Endothelial cell of umbilical vein (primary cell): ENCODE results near the gene NMU. TPM values are rescaled to one million over a fixed set of nuclear protein-coding genes. Genes with fewer than 3 reads are reported as not detected.
"Not testable (repeated sequence)": the region's sequence is repeated elsewhere in the genome, so short reads cannot be mapped to it uniquely, and the experiment has no call there.

Source experiments
- BruUV-seq: library from RNA; stranded (reverse); fragments of 400-500 nt; replicated peaks from 2 replicates; lab custom pipeline; 2021; lab: Mats Ljungman, UMichigan
- CTCF ChIA-PET: fragments of 300-600, 350-600 bp; sonication (Branson Sonifier 250); formaldehyde crosslinking; loops from one replicate; lab custom pipeline; 2021; ENCODE audit warnings: antibody characterized with exemption, inconsistent platforms; lab: Charles Lee
- POLR2A ChIA-PET: fragments of 300-600, 350-600 bp; sonication (Branson Sonifier 250); formaldehyde crosslinking; loops from one replicate; lab custom pipeline; 2021; ENCODE audit warnings: antibody characterized with exemption, inconsistent platforms; lab: Charles Lee
- DNase-seq: peaks from one replicate; pipeline ENCODE4 v3.0.0-alpha.2; 2011; ENCODE audit warnings: low read depth, low spot score
- FAIRE-seq: peaks from 2 replicates; lab custom pipeline; 2011; peaks lifted over from hg19 to GRCh38; lab: Jason Lieb, UNC
- H2AFZ ChIP-seq: 2 replicates; pipeline ENCODE4 v1.6.0; 2012; ENCODE audit warnings: low read depth, low read length, control low read depth, inconsistent platforms
- H3K27ac ChIP-seq: 2 replicates; pipeline ENCODE4 v1.5.1; 2011; ENCODE audit warnings: low read depth, mild to moderate bottlenecking, control low read depth, low read length, moderate library complexity; ENCODE audit not compliant: insufficient read depth
- H3K27me3 ChIP-seq, 2 experiments: 2 replicates each; pipeline versions ENCODE4 v1.6.0 to v1.6.1; 2011; ENCODE audit warnings: low read length in 2 of 2, mixed read lengths in 1 of 2; ENCODE audit not compliant: control insufficient read depth in 2 of 2, insufficient read depth in 2 of 2
- H3K36me3 ChIP-seq, 2 experiments: 2 replicates in 1 of 2; 3 replicates in 1 of 2; pipeline ENCODE4 v1.5.1; 2011; ENCODE audit warnings: low read length in 2 of 2, mild to moderate bottlenecking in 1 of 2, moderate library complexity in 1 of 2; ENCODE audit not compliant: control insufficient read depth in 2 of 2, insufficient read depth in 2 of 2; ENCODE audit errors: extremely low read depth in 1 of 2
- H3K4me1 ChIP-seq: 3 replicates; pipeline ENCODE4 v1.5.1; 2011; ENCODE audit warnings: mild to moderate bottlenecking, low read length; ENCODE audit not compliant: control insufficient read depth, insufficient read depth; ENCODE audit errors: extremely low read depth
- H3K4me2 ChIP-seq: 2 replicates; pipeline ENCODE4 v1.6.1; 2011; ENCODE audit warnings: low read length, control low read depth, mixed read lengths; ENCODE audit not compliant: insufficient read depth
- H3K4me3 ChIP-seq, 3 experiments: fragments of 200-600 bp in 1 of 3; sonication (generic), shearing (Covaris generic) in 1 of 3; replicated peaks in 1 of 3; 2 replicates each; pipeline ENCODE4 v1.5.1; 2011 to 2016; ENCODE audit warnings: control low read depth in 3 of 3, low read length in 3 of 3, mild to moderate bottlenecking in 2 of 3, inconsistent platforms in 1 of 3, low read depth in 1 of 3, moderate library complexity in 1 of 3; ENCODE audit not compliant: insufficient read depth in 1 of 3
- H3K79me2 ChIP-seq: 2 replicates; pipeline ENCODE4 v1.6.0; 2012; ENCODE audit warnings: low read length, inconsistent platforms; ENCODE audit not compliant: control insufficient read depth, insufficient read depth
- H3K9ac ChIP-seq: replicated peaks from 2 replicates; pipeline ENCODE3; 2011; ENCODE audit warnings: low read length, control low read depth; ENCODE audit not compliant: insufficient read depth; ENCODE audit errors: extremely low read depth
- H3K9me1 ChIP-seq: replicated peaks from 3 replicates; pipeline ENCODE4 v1.6.0; 2011; ENCODE audit warnings: mild to moderate bottlenecking, low read length; ENCODE audit not compliant: control insufficient read depth, insufficient read depth; ENCODE audit errors: extremely low read depth
- H3K9me3 ChIP-seq: replicated peaks from 2 replicates; pipeline ENCODE4 v1.5.1; 2012; ENCODE audit warnings: low read length, inconsistent platforms; ENCODE audit not compliant: control insufficient read depth, insufficient read depth
- H4K20me1 ChIP-seq: replicated peaks from 2 replicates; pipeline ENCODE3; 2011; ENCODE audit warnings: mild to moderate bottlenecking, low read length; ENCODE audit not compliant: control insufficient read depth, insufficient read depth; ENCODE audit errors: extremely low read depth
- CTCF ChIP-seq, 2 donors: IDR thresholded peaks; 1 replicate in 1 of 2; 2 replicates in 1 of 2; pipeline ENCODE4 v1.5.1; 2011; ENCODE audit warnings: low read length in 2 of 2, mild to moderate bottlenecking in 2 of 2, moderate library complexity in 2 of 2, control low read depth in 1 of 2, inconsistent platforms in 1 of 2, low read depth in 1 of 2; ENCODE audit not compliant: insufficient read depth in 1 of 2; ENCODE audit errors: extremely low read depth in 1 of 2
- JUN ChIP-seq: IDR thresholded peaks from 2 replicates; pipeline ENCODE4 v1.6.1; 2011; ENCODE audit warnings: borderline replicate concordance, low read depth; ENCODE audit not compliant: insufficient read length, insufficient read depth
- MAX ChIP-seq: IDR thresholded peaks from 2 replicates; pipeline ENCODE4 v1.6.1; 2011; ENCODE audit not compliant: insufficient read depth, insufficient read length
- MYC ChIP-seq: IDR thresholded peaks from one replicate; pipeline ENCODE4 v1.6.1; 2011; ENCODE audit warnings: mild to moderate bottlenecking, low read depth, low read length
- POLR2A ChIP-seq: IDR thresholded peaks from 2 replicates; pipeline ENCODE4 v1.6.1; 2012; ENCODE audit warnings: low read depth, mild to moderate bottlenecking, control low read depth, low read length
- dilution Hi-C: fragments of 300-500 bp; cut with MboI; formaldehyde crosslinking; loops from one replicate; pipeline ENCODE4 v1.15.0; 2019; ENCODE audit warnings: low sequenced_read_pairs; ENCODE audit not compliant: extremely low pct_ligation_motif_present
- intact Hi-C: fragments of 100-400 bp; cut with micrococcal nuclease; formaldehyde crosslinking; loops from one replicate; pipeline ENCODE4 v1.10.0; 2022
- polyA plus RNA-seq, 4 experiments: library from polyadenylated mRNA; depleted of rRNA in 3 of 4; stranded (reverse) in 3 of 4; unstranded in 1 of 4; fragments of >200 nt; gene quantifications; 2 replicates each; pipeline versions ENCODE4 v1.2.1 to v1.2.3, GENCODE V29; 2011 to 2012; ENCODE audit warnings: missing spikeins in 1 of 4
- total RNA-seq: library from RNA; stranded (reverse); gene quantifications from 2 replicates; pipeline ENCODE4 v1.2.3, GENCODE V29; 2021

NMU gene
- total and polyA plus RNA-seq, 2 donors (not counting 3 experiments of a cell fraction or from before 2014, with no cell fraction given), result 1.4 to 3.7 TPM

- TF ChIP-seq CTCF (IDR thresholded peaks at IDR 0.05; ENCODE audit: extremely low read depth in 1 of 2, insufficient read depth in 1 of 2, low read depth in 1 of 2, low read length in 2 of 2), result no peak
- no peak for TF ChIP-seq POLR2A
- TF ChIP-seq MAX, result no peak
- TF ChIP-seq JUN, result no peak
- TF ChIP-seq MYC, result no peak
- H3K27ac ChIP-seq, result no peak overlapping the region
- ChIA-PET CTCF (no interaction called here), POLR2A (no interaction called here)
- FAIRE-seq, result no peak
- H3K27me3 ChIP-seq, result peaks cover under 1 to 3% of the 10 kb centered on the region in 2 experiments
- no peak overlapping the region for H3K4me3 ChIP-seq
- H3K4me2 ChIP-seq, result no peak overlapping the region
- H3K9me1 ChIP-seq, result no peaks in the 10 kb centered on the region
- H3K9ac ChIP-seq, result no peak overlapping the region
- no TSS peak for BruUV-seq
- DNase-seq, result no peak
- H3K36me3 ChIP-seq, result no peaks in the 10 kb centered on the region
- no peaks in the 10 kb centered on the region for H3K4me1 ChIP-seq
- H2AFZ ChIP-seq, result no peak overlapping the region
- no peaks in the 10 kb centered on the region for H3K79me2 ChIP-seq
- intact Hi-C loops, result no loop called here
- H3K9me3 ChIP-seq, result no peaks in the 10 kb centered on the region
- no peaks in the 10 kb centered on the region for H4K20me1 ChIP-seq
- dilution Hi-C loops, result no loop called here
Measured at GRCh38 chr4:55684276-55684675, 48.2 kb upstream of the NMU start.

- DNase-seq, H3K36me3 ChIP-seq, H3K27ac ChIP-seq, POLR2A ChIA-PET, H3K4me3 ChIP-seq, CTCF ChIA-PET, H3K79me2 ChIP-seq, H3K4me1 ChIP-seq, BruUV-seq, H2AFZ ChIP-seq, H3K9ac ChIP-seq, H3K4me2 ChIP-seq, H3K27me3 ChIP-seq, H3K9me1 ChIP-seq, intact Hi-C loops, FAIRE-seq, H4K20me1 ChIP-seq, dilution Hi-C loops, H3K9me3 ChIP-seq: not testable (repeated sequence)
Measured at GRCh38 chr4:55682797-55683196, 46.7 kb upstream of the NMU start.
